Hematopoietic multipotent progenitor cell (in vitro differentiated cells): ENCODE results near the gene UBE2G2. TPM values are rescaled to one million over a fixed set of nuclear protein-coding genes. Genes with fewer than 3 reads are reported as not detected.

Experiments used
- DNase-seq, 3 donors: peaks; one replicate each; pipeline ENCODE4 v3.0.0-alpha.2; 2011 to 2015; ENCODE audit warnings: low read depth in 2 of 3, low spot score in 2 of 3
- total RNA-seq: library from RNA; depleted of rRNA; stranded (reverse); fragments of >200 nt; gene quantifications from one replicate; pipeline ENCODE4 v1.2.3, GENCODE V29; 2012

UBE2G2 gene
- total RNA-seq, 1 donor = 107 TPM

GRCh38 chr21:44792702-44793591 is 8.7 kb downstream of the UBE2G2 start:
- peak in 2 of 3 donors; percentile 70 to 80 for DNase-seq

GRCh38 chr21:44791993-44792392 is 9.6 kb downstream of the UBE2G2 start:
- no peak for DNase-seq

- DNase-seq = no peak
Observed at GRCh38 chr21:44791246-44791645, 10.4 kb downstream of the UBE2G2 start.

- DNase-seq = no peak
Observed at GRCh38 chr21:44790368-44790767, 11.3 kb downstream of the UBE2G2 start.

- no peak for DNase-seq
Observed at GRCh38 chr21:44789880-44790279, 11.7 kb downstream of the UBE2G2 start.

- DNase-seq = no peak
Observed at GRCh38 chr21:44785620-44786335, 15.8 kb downstream of the UBE2G2 start.

- no peak for DNase-seq
Observed at GRCh38 chr21:44784810-44785209, 16.8 kb downstream of the UBE2G2 start.

- DNase-seq = no peak
Observed at GRCh38 chr21:44783020-44783696, 18.5 kb downstream of the UBE2G2 start.

- DNase-seq = no peak
Observed at GRCh38 chr21:44780767-44781459, 20.7 kb downstream of the UBE2G2 start.

- no peak for DNase-seq
Observed at GRCh38 chr21:44780137-44780502, 21.5 kb downstream of the UBE2G2 start.

GRCh38 chr21:44779417-44780136 is 22.0 kb downstream of the UBE2G2 start:
- no peak for DNase-seq

GRCh38 chr21:44778983-44779382 is 22.6 kb downstream of the UBE2G2 start:
- no peak for DNase-seq

- no peak for DNase-seq
Observed at GRCh38 chr21:44778499-44778911, 23.1 kb downstream of the UBE2G2 start.

GRCh38 chr21:44778094-44778493 is 23.5 kb downstream of the UBE2G2 start:
- DNase-seq = no peak

GRCh38 chr21:44774972-44775371 is 26.6 kb downstream of the UBE2G2 start:
- no peak for DNase-seq

- no peak for DNase-seq
Observed at GRCh38 chr21:44773291-44773932, 28.2 kb downstream of the UBE2G2 start.

- no peak for DNase-seq
Observed at GRCh38 chr21:44771896-44772525, 29.6 kb downstream of the UBE2G2 start.

- DNase-seq = no peak
Observed at GRCh38 chr21:44767834-44768831, 33.5 kb downstream of the UBE2G2 start.
